ENCODE results near the gene CDC23.

- TF ChIP-seq CTCF (IDR thresholded peaks at IDR 0.05) (no peak), POLR2AphosphoS5 (IDR thresholded peaks at IDR 0.05) (no peak), POLR2A (IDR thresholded peaks at IDR 0.05) (no peak)
Measured at GRCh38 chr5:138243794-138244193, 30.7 kb upstream of the CDC23 start.

All from suprapubic skin (tissue), 4 donors.